ENCODE measurements around the gene TBC1D22B. TPM values are rescaled to one million over a fixed set of nuclear protein-coding genes. Genes with fewer than 3 reads are reported as not detected.
A peak's percentile ranks its signal among the peaks of the same experiment; 100 is the strongest.

The TBC1D22B gene
- total RNA-seq, 1 donor from 2014 or later, result 6.9 TPM

GRCh38 chr6:37239950-37240713 is 17.4 kb upstream of the TBC1D22B start:
- DNase-seq (ENCODE audit: low read depth, low spot score), result peak; percentile 95

GRCh38 chr6:37241131-37241530 is 16.4 kb upstream of the TBC1D22B start:
- DNase-seq (ENCODE audit: low read depth, low spot score), result no peak

GRCh38 chr6:37241775-37242428 is 15.7 kb upstream of the TBC1D22B start:
- no peak for DNase-seq (ENCODE audit: low read depth, low spot score)

- DNase-seq (ENCODE audit: low read depth, low spot score), result peak; percentile 94
Measured at GRCh38 chr6:37242429-37243052, 15.0 kb upstream of the TBC1D22B start.

- no peak for DNase-seq (ENCODE audit: low read depth, low spot score)
Measured at GRCh38 chr6:37243131-37243815, 14.3 kb upstream of the TBC1D22B start.

GRCh38 chr6:37243816-37244370 is 13.7 kb upstream of the TBC1D22B start:
- no peak for DNase-seq (ENCODE audit: low read depth, low spot score)

- peak; percentile 100 for DNase-seq (ENCODE audit: low read depth, low spot score)
Measured at GRCh38 chr6:37244430-37245310, 12.9 kb upstream of the TBC1D22B start.

- DNase-seq (ENCODE audit: low read depth, low spot score), result no peak
Measured at GRCh38 chr6:37251211-37251780, 6.3 kb upstream of the TBC1D22B start.

GRCh38 chr6:37253486-37254007 is 4.0 kb upstream of the TBC1D22B start:
- no peak for DNase-seq (ENCODE audit: low read depth, low spot score)

- DNase-seq (ENCODE audit: low read depth, low spot score), result no peak
Measured at GRCh38 chr6:37254881-37255280, 2.7 kb upstream of the TBC1D22B start.

- no peak for DNase-seq (ENCODE audit: low read depth, low spot score)
Measured at GRCh38 chr6:37256692-37257319, 766 bp upstream of the TBC1D22B start.

GRCh38 chr6:37257320-37257633 is 295 bp upstream of the TBC1D22B start:
- DNase-seq (ENCODE audit: low read depth, low spot score), result no peak

- no peak for DNase-seq (ENCODE audit: low read depth, low spot score)
Measured at GRCh38 chr6:37258405-37259105, 983 bp downstream of the TBC1D22B start.

GRCh38 chr6:37259191-37259590 is 1.6 kb downstream of the TBC1D22B start:
- DNase-seq (ENCODE audit: low read depth, low spot score), result peak; percentile 69

- no peak for DNase-seq (ENCODE audit: low read depth, low spot score)
Measured at GRCh38 chr6:37260040-37260439, 2.5 kb downstream of the TBC1D22B start.

- DNase-seq (ENCODE audit: low read depth, low spot score), result no peak
Measured at GRCh38 chr6:37260444-37260843, 2.9 kb downstream of the TBC1D22B start.

GRCh38 chr6:37261198-37261597 is 3.6 kb downstream of the TBC1D22B start:
- DNase-seq (ENCODE audit: low read depth, low spot score), result no peak

- no peak for DNase-seq (ENCODE audit: low read depth, low spot score)
Measured at GRCh38 chr6:37262446-37263026, 5.0 kb downstream of the TBC1D22B start.

GRCh38 chr6:37265001-37265400 is 7.4 kb downstream of the TBC1D22B start:
- DNase-seq (ENCODE audit: low read depth, low spot score), result no peak

Data from pulmonary artery endothelial cell (primary cell).